Neural cell (in vitro differentiated cells): ENCODE data around the gene FBXO21. TPM values are rescaled to one million over a fixed set of nuclear protein-coding genes. Genes with fewer than 3 reads are reported as not detected.

Source experiments
- H2AFZ ChIP-seq: fragments of 200-600, 300-800 bp; sonication (generic), shearing (Covaris generic); 2 replicates; pipeline ENCODE4 v1.6.0; 2014; ENCODE audit warnings: low read depth, mild to moderate bottlenecking, antibody characterized with exemption, low read length, moderate library complexity
- H3F3A ChIP-seq: fragments of 200-600 bp; shearing (Covaris generic); 2 replicates; pipeline ENCODE4 v1.6.1; 2016; ENCODE audit warnings: mild to moderate bottlenecking, moderate library complexity, mixed read lengths, antibody characterized with exemption, low read length; ENCODE audit not compliant: insufficient read depth, poor library complexity, severe bottlenecking
- H3K27ac ChIP-seq: fragments of 200-600, 300-800 bp; sonication (generic), shearing (Covaris generic); 2 replicates; pipeline ENCODE4 v1.5.1; 2014; ENCODE audit warnings: mild to moderate bottlenecking, low read length, moderate library complexity
- H3K27me3 ChIP-seq: fragments of 300-800, 200-600 bp; sonication (generic), shearing (Covaris generic); 2 replicates; pipeline ENCODE4 v1.6.0; 2014; ENCODE audit warnings: mild to moderate bottlenecking, low read depth, low read length, moderate library complexity; ENCODE audit not compliant: insufficient read depth
- H3K36me3 ChIP-seq: fragments of 300-800, 200-600 bp; sonication (generic), shearing (Covaris generic); 2 replicates; pipeline ENCODE4 v1.5.1; 2014; ENCODE audit warnings: mild to moderate bottlenecking, antibody characterized with exemption, low read length, moderate library complexity; ENCODE audit not compliant: insufficient read depth
- H3K4me2 ChIP-seq: fragments of 300-800, 200-600 bp; sonication (generic), shearing (Covaris generic); 2 replicates; pipeline ENCODE4 v1.6.0; 2014; ENCODE audit warnings: mild to moderate bottlenecking, low read length
- H3K4me3 ChIP-seq: fragments of 300-800, 200-600 bp; sonication (generic), shearing (Covaris generic); 2 replicates; pipeline ENCODE4 v1.5.1; 2014; ENCODE audit warnings: mild to moderate bottlenecking, low read length, moderate library complexity
- H3K79me2 ChIP-seq: fragments of 200-600 bp; shearing (Covaris generic); replicated peaks from 2 replicates; pipeline ENCODE4 v1.6.0; 2014; ENCODE audit warnings: mild to moderate bottlenecking, low read length, moderate library complexity; ENCODE audit not compliant: insufficient read depth
- H3K9ac ChIP-seq: fragments of 300-800, 200-600 bp; sonication (generic), shearing (Covaris generic); 2 replicates; pipeline ENCODE4 v1.6.1; 2016; ENCODE audit warnings: mild to moderate bottlenecking, low read length, mixed read lengths
- H3K9me2 ChIP-seq: fragments of 200-600 bp; shearing (Covaris generic); 2 replicates; pipeline ENCODE4 v1.6.1; 2016; ENCODE audit warnings: mild to moderate bottlenecking, low read length, mixed read lengths; ENCODE audit not compliant: insufficient read depth
- H3K9me3 ChIP-seq: fragments of 200-600, 300-800 bp; sonication (generic), shearing (Covaris generic); 2 replicates; pipeline ENCODE4 v1.6.1; 2016; ENCODE audit warnings: mild to moderate bottlenecking, mixed run types, low read length, moderate library complexity, mixed read lengths
- H4K20me1 ChIP-seq: fragments of 200-600 bp; shearing (Covaris generic); 2 replicates; pipeline ENCODE4 v1.6.1; 2016; ENCODE audit warnings: mild to moderate bottlenecking, mixed run types; ENCODE audit not compliant: insufficient read depth
- EP300 ChIP-seq: fragments of 450-650 bp; conservative IDR thresholded peaks from 2 replicates; pipeline ENCODE4 v1.6.1; 2014; ENCODE audit warnings: antibody characterized with exemption, mild to moderate bottlenecking, moderate library complexity; ENCODE audit not compliant: poor library complexity, severe bottlenecking
- EZH2 ChIP-seq: fragments of 200-600, 300-800 bp; shearing (Covaris generic), sonication (generic); IDR thresholded peaks from 2 replicates; pipeline ENCODE4 v1.6.1; 2014; ENCODE audit warnings: antibody characterized with exemption, low read length, borderline replicate concordance, mild to moderate bottlenecking; ENCODE audit not compliant: insufficient read depth, poor library complexity, severe bottlenecking
- MXI1 ChIP-seq: fragments of 450-650 bp; conservative IDR thresholded peaks from 2 replicates; pipeline ENCODE4 v1.6.1; 2014; ENCODE audit warnings: antibody characterized with exemption, mild to moderate bottlenecking; ENCODE audit not compliant: poor library complexity, severe bottlenecking
- POLR2AphosphoS5 ChIP-seq: IDR thresholded peaks from 2 replicates; pipeline ENCODE4 v1.6.1; 2012
- RAD21 ChIP-seq: fragments of 450-650 bp; conservative IDR thresholded peaks from 2 replicates; pipeline ENCODE4 v1.6.1; 2014; ENCODE audit warnings: antibody characterized with exemption, mild to moderate bottlenecking, moderate library complexity
- SMC3 ChIP-seq: fragments of 450-650 bp; conservative IDR thresholded peaks from 2 replicates; pipeline ENCODE4 v1.6.1; 2014; ENCODE audit warnings: antibody characterized with exemption, mild to moderate bottlenecking, moderate library complexity; ENCODE audit not compliant: poor library complexity
- TAF1 ChIP-seq: IDR thresholded peaks from 2 replicates; pipeline ENCODE4 v1.6.1; 2012; ENCODE audit warnings: low read depth
- polyA plus RNA-seq: library from polyadenylated mRNA; depleted of rRNA; stranded (reverse); fragments of >200 nt; gene quantifications from 2 replicates; pipeline ENCODE4 v1.2.3, GENCODE V29; 2014
- TF ChIP-seq, protein P1 (sequence below): fragments of 450-650 bp; IDR thresholded peaks from 2 replicates; pipeline ENCODE4 v1.5.1; 2014; ENCODE audit warnings: antibody characterized with exemption, mild to moderate bottlenecking, moderate library complexity; ENCODE audit not compliant: poor library complexity, severe bottlenecking
- TF ChIP-seq, protein P2 (sequence below): IDR thresholded peaks from 2 replicates; pipeline ENCODE4 v1.6.1; 2012; ENCODE audit warnings: borderline replicate concordance

FBXO21 gene
- polyA plus RNA-seq, 1 donor from 2014 or later = 127 TPM

- no peak overlapping the region for H3K4me3 ChIP-seq
- TF ChIP-seq, protein P1, sequence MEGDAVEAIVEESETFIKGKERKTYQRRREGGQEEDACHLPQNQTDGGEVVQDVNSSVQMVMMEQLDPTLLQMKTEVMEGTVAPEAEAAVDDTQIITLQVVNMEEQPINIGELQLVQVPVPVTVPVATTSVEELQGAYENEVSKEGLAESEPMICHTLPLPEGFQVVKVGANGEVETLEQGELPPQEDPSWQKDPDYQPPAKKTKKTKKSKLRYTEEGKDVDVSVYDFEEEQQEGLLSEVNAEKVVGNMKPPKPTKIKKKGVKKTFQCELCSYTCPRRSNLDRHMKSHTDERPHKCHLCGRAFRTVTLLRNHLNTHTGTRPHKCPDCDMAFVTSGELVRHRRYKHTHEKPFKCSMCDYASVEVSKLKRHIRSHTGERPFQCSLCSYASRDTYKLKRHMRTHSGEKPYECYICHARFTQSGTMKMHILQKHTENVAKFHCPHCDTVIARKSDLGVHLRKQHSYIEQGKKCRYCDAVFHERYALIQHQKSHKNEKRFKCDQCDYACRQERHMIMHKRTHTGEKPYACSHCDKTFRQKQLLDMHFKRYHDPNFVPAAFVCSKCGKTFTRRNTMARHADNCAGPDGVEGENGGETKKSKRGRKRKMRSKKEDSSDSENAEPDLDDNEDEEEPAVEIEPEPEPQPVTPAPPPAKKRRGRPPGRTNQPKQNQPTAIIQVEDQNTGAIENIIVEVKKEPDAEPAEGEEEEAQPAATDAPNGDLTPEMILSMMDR = no peak
- TF ChIP-seq, protein P2, sequence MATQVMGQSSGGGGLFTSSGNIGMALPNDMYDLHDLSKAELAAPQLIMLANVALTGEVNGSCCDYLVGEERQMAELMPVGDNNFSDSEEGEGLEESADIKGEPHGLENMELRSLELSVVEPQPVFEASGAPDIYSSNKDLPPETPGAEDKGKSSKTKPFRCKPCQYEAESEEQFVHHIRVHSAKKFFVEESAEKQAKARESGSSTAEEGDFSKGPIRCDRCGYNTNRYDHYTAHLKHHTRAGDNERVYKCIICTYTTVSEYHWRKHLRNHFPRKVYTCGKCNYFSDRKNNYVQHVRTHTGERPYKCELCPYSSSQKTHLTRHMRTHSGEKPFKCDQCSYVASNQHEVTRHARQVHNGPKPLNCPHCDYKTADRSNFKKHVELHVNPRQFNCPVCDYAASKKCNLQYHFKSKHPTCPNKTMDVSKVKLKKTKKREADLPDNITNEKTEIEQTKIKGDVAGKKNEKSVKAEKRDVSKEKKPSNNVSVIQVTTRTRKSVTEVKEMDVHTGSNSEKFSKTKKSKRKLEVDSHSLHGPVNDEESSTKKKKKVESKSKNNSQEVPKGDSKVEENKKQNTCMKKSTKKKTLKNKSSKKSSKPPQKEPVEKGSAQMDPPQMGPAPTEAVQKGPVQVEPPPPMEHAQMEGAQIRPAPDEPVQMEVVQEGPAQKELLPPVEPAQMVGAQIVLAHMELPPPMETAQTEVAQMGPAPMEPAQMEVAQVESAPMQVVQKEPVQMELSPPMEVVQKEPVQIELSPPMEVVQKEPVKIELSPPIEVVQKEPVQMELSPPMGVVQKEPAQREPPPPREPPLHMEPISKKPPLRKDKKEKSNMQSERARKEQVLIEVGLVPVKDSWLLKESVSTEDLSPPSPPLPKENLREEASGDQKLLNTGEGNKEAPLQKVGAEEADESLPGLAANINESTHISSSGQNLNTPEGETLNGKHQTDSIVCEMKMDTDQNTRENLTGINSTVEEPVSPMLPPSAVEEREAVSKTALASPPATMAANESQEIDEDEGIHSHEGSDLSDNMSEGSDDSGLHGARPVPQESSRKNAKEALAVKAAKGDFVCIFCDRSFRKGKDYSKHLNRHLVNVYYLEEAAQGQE = no peak
- TF ChIP-seq EZH2 = no peak
- no peak for TF ChIP-seq SMC3
- TF ChIP-seq EP300 = no peak
- no peak for TF ChIP-seq RAD21
- TF ChIP-seq MXI1 = no peak
- TF ChIP-seq TAF1 = no peak
- no peak for TF ChIP-seq POLR2AphosphoS5
- no peaks in the 10 kb centered on the region for H3F3A ChIP-seq
- no peak overlapping the region for H3K9ac ChIP-seq
- no peaks in the 10 kb centered on the region for H3K79me2 ChIP-seq
- no peak overlapping the region for H2AFZ ChIP-seq
- no peaks in the 10 kb centered on the region for H3K36me3 ChIP-seq
- H4K20me1 ChIP-seq = no peaks in the 10 kb centered on the region
- no peak overlapping the region for H3K27ac ChIP-seq
- H3K4me2 ChIP-seq = no peak overlapping the region
- H3K9me2 ChIP-seq = no peaks in the 10 kb centered on the region
- no peaks in the 10 kb centered on the region for H3K27me3 ChIP-seq
- H3K9me3 ChIP-seq = no peaks in the 10 kb centered on the region
These were observed 78.3 kb downstream of the FBXO21 start for GRCh38 chr12:117111821-117112595.

DNA sequence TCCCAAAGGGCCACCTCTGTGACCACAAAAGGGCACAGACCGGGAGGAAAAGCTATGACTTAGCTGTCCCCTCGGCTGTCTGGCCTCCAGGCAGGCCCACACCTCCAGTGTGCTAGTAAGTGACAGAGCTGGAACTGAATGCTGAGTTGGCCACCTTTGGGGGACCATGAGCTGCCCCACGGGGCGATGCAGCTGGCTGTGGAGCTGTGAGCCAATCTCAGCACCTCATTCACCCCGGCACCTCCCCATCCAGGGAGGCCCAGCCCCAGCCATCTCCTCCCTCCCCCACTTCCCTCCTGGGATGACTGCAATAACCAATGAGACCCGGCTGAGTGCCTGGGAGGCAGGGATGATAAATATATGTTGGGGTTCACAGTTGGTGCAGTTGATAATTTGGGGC is 78.9 kb downstream of the FBXO21 start:
- TF ChIP-seq, protein P1 = no peak
- no peaks in the 10 kb centered on the region for H3K27me3 ChIP-seq
- H3K79me2 ChIP-seq = no peaks in the 10 kb centered on the region
- H3K9ac ChIP-seq = no peak overlapping the region
- H3K9me3 ChIP-seq = no peaks in the 10 kb centered on the region
- H3K27ac ChIP-seq = no peak overlapping the region
- no peak overlapping the region for H3K4me3 ChIP-seq
- no peak overlapping the region for H2AFZ ChIP-seq
- H3K4me2 ChIP-seq = no peak overlapping the region
- no peaks in the 10 kb centered on the region for H3K9me2 ChIP-seq
- no peaks in the 10 kb centered on the region for H3K36me3 ChIP-seq
- no peaks in the 10 kb centered on the region for H3F3A ChIP-seq
- no peaks in the 10 kb centered on the region for H4K20me1 ChIP-seq
